HK-2 (cell line): Measurements from ENCODE around the gene MYADM.

Experiments used
- DNase-seq: peaks from one replicate; pipeline ENCODE4 v3.0.0-alpha.2; 2018; ENCODE audit not compliant: unreplicated experiment

MYADM gene

GRCh38 chr19:53885036-53885435, 17.4 kb downstream of the MYADM start:
- no peak for DNase-seq

- DNase-seq, result no peak
Observed at GRCh38 chr19:53892301-53892980, 24.8 kb downstream of the MYADM start.

GRCh38 chr19:53892981-53893325, 25.3 kb downstream of the MYADM start:
- DNase-seq, result no peak

- no peak for DNase-seq
Observed at GRCh38 chr19:53894707-53895106, 27.0 kb downstream of the MYADM start.

GRCh38 chr19:53896682-53897081, 29.0 kb downstream of the MYADM start:
- no peak for DNase-seq

- no peak for DNase-seq
Observed at GRCh38 chr19:53897459-53897858, 29.8 kb downstream of the MYADM start.

- DNase-seq, result no peak
Observed at GRCh38 chr19:53898166-53898565, 30.5 kb downstream of the MYADM start.

GRCh38 chr19:53898636-53899341, 31.1 kb downstream of the MYADM start:
- DNase-seq, result no peak

- no peak for DNase-seq
Observed at GRCh38 chr19:53900191-53900860, 32.6 kb downstream of the MYADM start.

- peak; percentile 27 for DNase-seq
Observed at GRCh38 chr19:53903055-53903680, 35.5 kb downstream of the MYADM start.

GRCh38 chr19:53904909-53905308, 37.2 kb downstream of the MYADM start:
- DNase-seq, result no peak

- no peak for DNase-seq
Observed at GRCh38 chr19:53905787-53906186, 38.1 kb downstream of the MYADM start.

GRCh38 chr19:53906211-53907192, 38.8 kb downstream of the MYADM start:
- peak; percentile 41 for DNase-seq

- no peak for DNase-seq
Observed at GRCh38 chr19:53907193-53907581, 39.5 kb downstream of the MYADM start.

- no peak for DNase-seq
Observed at GRCh38 chr19:53907690-53908089, 40.0 kb downstream of the MYADM start.

GRCh38 chr19:53908106-53908934, 40.6 kb downstream of the MYADM start:
- DNase-seq, result no peak

GRCh38 chr19:53908935-53909415, 41.3 kb downstream of the MYADM start, which contains the start of gene CACNG7:
CACNG7 (plus strand) TSS chr19:53909278; CDS start chr19:53912832, 3,554 bp downstream.
- no peak for DNase-seq

- no peak for DNase-seq
Observed at GRCh38 chr19:53909471-53910169, 41.9 kb downstream of the MYADM start.

- no peak for DNase-seq
Observed at GRCh38 chr19:53910170-53910518, 42.5 kb downstream of the MYADM start.

- no peak for DNase-seq
Observed at GRCh38 chr19:53912653-53913052, 45.0 kb downstream of the MYADM start.
